Tibial nerve (tissue), 4 donors: Measurements from ENCODE around the gene SOX30.

Experiments
- CTCF ChIP-seq, 5 experiments: fragments of 200-600 bp in 3 of 5; fragments of 450-650 bp in 2 of 5; sonication (generic) in 3 of 5; IDR thresholded peaks; one replicate each; pipeline ENCODE4 v1.5.1; 2016 to 2019; ENCODE audit warnings: antibody characterized with exemption in 5 of 5, mild to moderate bottlenecking in 3 of 5, moderate library complexity in 2 of 5
- EP300 ChIP-seq, 2 donors: sonication (generic); formaldehyde crosslinking; IDR thresholded peaks; one replicate each; pipeline ENCODE4 v1.6.1; 2017; ENCODE audit warnings: antibody characterized with exemption in 2 of 2, mild to moderate bottlenecking in 1 of 2
- POLR2A ChIP-seq, 2 donors: fragments of 450-650 bp; IDR thresholded peaks; one replicate each; pipeline ENCODE4 v1.6.1; 2017; ENCODE audit warnings: antibody characterized with exemption in 2 of 2, mild to moderate bottlenecking in 2 of 2, moderate library complexity in 2 of 2

GRCh38 chr5:157603333-157604190 is 48.7 kb downstream of the SOX30 start:
- no peak for TF ChIP-seq POLR2A (IDR thresholded peaks at IDR 0.05)
- TF ChIP-seq CTCF (IDR thresholded peaks at IDR 0.05) = no peak
- TF ChIP-seq EP300 (IDR thresholded peaks at IDR 0.05) = no peak
